Stimulated activated CD8-positive, alpha-beta memory T cell treated with anti-CD3 and anti-CD28 coated beads, Interleukin-7, amount 100 ng/mL, for 1 hour (primary cell): ENCODE data around the gene CMA1.

Source experiments
- DNase-seq, 2 donors: peaks; one replicate each; pipeline ENCODE4 v3.0.0-alpha.2; 2020; ENCODE audit warnings: low read depth in 2 of 2

Gene CMA1

DNA sequence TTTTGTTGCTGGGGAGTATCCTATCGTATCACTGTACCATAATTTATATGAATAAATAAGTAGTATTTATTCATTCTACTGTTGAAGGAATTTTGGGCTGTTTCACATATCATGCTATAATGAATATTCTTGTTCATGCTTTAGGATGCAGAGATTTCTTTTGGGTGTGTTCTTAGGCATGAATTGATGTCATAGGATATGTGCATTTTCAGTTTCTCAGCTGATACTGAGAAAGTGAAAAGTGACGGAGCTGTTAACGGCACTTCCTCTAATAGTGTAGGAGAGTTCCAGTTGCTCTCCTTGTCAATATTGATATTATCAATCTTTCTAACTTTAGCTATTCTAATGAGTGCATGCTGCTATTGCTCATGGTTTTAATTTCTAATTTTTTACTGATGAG is 42.3 kb downstream of the CMA1 start:
- DNase-seq, result no peak

DNA sequence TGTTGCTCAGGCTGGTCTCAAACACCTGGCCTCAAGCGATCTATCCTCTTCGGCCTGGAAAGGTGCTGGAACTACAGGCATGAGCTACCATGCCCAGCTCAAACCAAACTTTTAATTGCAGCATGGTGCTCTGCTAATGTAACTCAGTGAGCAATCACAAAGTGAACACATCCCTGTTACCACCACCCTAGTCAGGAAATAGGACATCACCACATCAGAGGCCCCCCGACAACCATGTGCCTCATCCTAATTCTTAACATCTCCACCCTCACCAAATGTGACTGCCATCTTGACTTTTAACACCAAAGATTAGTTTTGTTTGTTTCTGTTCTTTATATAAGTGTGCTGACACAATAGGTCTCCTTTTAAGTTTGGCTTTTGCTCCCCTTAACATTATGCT is 42.7 kb downstream of the CMA1 start:
- no peak for DNase-seq

DNA sequence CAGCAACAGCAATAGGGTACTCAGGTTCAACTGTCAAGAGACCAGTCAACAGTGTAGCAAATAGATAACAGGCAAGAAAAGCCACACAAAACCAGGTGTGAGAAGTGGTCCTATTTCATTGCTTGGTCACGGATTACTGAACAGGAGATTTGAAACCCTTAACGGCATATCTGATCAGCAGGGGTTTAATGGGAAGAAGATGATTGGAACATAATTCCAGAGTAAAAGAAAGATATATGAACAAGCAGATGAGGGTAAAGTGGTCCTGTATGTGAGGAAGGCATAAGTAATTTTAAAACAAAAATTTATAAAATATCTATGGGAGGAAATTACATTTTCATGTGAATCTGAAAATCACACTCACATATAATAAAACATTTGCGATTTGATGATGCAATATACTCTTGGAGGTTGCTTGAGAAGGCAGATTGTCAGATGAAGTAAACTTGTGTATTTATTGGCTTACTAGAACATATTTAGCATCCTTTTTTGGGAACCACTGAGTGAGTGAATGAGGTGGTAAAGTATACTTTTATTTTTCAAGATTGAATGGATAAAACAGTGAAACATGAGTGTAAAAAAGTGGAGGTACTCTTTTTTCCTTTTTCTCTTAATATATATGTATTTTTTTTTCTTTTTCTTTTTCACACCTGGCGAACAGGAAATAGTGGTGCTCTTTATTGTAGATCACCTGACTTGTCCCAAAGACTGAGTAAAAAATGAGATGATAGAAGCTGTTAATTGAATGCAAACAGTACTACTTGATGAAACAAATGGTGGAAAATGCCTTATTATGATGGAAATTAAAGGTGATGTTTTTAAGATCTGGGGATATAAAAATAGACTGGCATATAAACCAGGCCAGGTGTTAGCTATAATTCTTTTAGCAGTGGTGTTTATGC is 43.9 kb downstream of the CMA1 start:
- DNase-seq, result no peak

DNA sequence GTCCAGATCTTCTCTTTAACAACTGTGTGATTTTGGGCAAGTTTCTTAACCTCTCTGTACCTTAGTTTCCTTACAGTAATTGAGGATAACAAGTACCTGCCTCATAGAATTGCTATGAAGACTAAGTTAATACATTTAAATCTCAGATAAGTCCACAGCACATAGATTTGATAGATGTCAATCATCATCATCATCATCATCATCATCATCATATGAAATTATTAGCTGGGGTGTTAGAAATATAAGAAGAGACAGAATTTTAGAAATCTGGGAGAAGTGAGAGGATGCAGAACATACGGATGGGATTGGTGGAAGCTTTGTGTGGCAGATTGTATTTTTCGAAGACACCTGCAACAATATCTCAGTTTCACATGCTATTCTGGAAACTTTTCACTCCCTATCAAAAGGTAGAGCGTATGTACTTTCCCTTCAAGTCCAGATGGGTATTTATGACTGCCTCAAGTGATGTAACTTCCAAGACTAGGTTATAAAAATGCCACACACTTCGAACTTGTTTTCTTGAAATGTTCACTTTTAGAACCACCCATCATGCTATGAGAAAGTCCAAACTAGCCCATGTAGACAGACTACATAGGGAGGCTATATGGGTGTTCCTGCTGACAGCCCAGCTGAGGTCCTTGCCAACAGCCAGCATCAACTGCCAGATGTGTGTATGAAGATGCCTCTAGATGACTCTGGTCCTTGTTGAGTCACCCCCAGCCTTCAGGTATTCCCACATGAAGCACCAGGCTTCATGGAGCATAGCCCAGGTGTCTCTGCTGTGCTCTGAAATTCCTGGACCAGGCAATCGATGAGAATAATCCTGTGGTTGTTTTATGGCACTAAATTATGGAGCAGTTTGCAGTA is 44.8 kb downstream of the CMA1 start:
- DNase-seq, result no peak

DNA sequence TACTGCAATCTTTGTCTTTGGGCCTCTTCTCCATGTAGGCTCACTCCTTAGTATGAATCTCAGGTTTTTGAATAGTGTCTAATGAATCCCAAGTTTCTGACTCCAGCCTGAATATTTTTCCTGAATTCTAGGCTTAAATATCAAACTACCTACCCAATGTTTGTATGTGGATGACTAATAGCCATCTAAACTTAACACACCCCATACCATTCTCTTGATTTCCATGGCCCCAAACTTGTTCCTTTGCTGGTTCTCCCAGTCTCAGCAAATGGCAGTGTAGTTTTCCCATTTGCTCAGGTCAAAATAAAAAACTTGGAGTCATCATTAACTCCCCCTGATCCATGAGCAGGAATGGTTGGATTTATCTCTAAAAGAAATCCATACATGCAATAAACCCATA is 46.7 kb downstream of the CMA1 start:
- no peak for DNase-seq

DNA sequence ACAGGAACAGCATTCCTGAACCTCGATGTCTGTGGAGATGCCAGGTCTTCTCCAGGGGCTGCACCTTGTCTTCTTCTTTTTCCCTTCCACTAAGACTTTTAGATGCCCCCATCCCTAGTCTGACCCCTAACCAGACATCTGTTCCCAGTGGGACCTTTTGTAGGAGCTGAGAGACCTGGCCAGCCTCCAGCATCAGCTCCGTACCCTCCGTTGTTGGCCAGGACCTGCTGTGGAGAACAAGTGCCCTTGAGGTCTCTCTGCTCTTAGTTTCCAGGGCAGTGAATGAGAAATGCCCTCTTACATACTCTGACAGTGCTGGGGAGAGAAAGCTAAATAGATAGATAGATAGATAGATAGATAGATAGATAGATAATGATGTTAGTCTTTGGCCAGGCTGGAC is 48.7 kb downstream of the CMA1 start:
- no peak for DNase-seq

DNA sequence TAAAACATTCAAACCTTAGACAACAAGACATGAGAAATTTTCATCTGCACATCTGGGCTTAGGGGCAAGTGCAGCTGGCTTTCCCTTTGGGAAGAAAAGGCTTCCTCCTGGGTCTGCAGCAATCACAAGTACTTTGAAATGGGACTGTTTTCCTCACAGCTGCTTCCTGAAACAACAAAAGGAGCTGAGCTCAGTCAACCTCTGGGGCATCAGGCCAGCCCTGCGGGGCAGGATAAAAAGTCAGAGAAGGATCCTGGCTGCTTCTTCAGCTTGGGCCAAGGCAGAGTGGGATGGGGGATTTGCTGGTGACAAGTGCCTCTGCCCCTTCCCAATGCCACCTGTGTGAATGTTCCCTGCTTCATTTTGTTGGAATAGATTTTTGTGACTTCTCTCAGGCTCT is 49.3 kb downstream of the CMA1 start:
- no peak for DNase-seq

DNA sequence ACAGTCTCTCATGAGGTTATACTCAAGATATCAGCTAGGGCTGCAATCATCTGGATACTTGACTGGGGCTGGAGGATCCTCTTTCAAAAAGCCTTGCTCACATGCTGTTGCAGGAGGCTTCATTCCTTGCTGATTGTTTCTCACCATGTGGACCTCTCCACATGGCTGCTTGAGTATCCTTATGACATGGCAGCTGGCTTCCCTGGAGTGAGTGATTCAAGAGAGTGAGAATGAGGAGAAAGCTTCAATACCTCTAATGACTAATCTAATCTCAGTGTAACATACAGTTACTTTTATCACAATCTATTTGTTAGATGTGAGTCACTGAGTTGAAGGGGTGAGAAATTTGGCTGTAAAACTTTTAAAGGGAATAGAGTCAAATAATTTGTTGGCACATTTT is 51.1 kb downstream of the CMA1 start:
- no peak for DNase-seq
